Measurements from ENCODE around the gene ITLN2. TPM values are rescaled to one million over a fixed set of nuclear protein-coding genes. Genes with fewer than 3 reads are reported as not detected.
"Not testable (repeated sequence)": the region's sequence is repeated elsewhere in the genome, so short reads cannot be mapped to it uniquely, and the experiment has no call there.

ITLN2 gene
- polyA plus RNA-seq, 1 of the 3 experiments (the other 2 are of a cell fraction): not detected

DNA sequence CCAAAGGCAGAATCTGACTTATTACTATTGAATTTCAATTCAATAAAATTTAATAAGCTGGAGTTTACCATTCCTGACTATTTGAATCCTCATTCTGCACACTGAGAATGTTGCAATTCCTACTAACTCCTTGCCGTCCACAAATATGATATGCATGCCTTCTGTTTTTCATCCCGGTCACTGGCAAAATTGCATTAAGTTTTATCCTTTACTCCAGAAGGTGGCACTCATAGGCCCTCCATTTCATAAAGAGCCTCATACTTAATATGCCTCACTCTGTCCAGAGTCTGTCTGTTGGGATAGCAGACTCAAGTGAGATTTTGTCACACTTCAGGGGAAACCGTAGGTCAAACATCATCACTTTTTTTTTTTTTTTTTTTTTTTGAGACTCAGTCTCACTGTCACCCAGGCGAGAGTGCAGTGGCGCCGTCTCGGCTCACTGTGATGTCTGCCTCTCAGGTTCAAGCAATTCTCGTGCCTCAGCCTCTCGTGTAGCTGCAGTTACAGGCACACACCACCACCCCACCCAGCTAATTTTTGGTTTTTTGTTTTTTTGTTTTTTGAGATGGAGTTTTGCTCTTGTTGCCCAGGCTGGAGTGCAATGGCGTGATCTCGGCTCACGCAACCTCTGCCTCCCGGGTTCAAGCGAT, 39.1 kb upstream of the ITLN2 start:
- Histone ChIP-seq H2AFZ (ENCODE audit: low read depth) (no peak overlapping the region), H3K9ac (no peak overlapping the region), H3K79me2 (ENCODE audit: insufficient read depth) (no peaks in the 10 kb centered on the region), H3K4me3 (ENCODE audit: low read depth in 2 of 2, low read length in 1 of 2) (no peak overlapping the region), H3K36me3 (replicated peaks in 1 of 2; ENCODE audit: control insufficient read depth in 1 of 2, insufficient read depth in 2 of 2, low read length in 1 of 2) (no peaks in the 10 kb centered on the region), H4K20me1 (ENCODE audit: insufficient read depth) (no peaks in the 10 kb centered on the region), H3F3A (replicated peaks; ENCODE audit: insufficient read depth) (peaks cover 12% of the 10 kb centered on the region), H3K27ac (ENCODE audit: low read depth in 2 of 2, low read length in 1 of 2) (no peak overlapping the region), H3K4me2 (no peak overlapping the region), H3K27me3 (ENCODE audit: insufficient read depth) (no peaks in the 10 kb centered on the region), H3K9me3 (no peaks in the 10 kb centered on the region), H3K4me1 (ENCODE audit: control insufficient read depth in 1 of 2, insufficient read depth in 2 of 2, low read depth in 1 of 2, low read length in 1 of 2) (peaks cover 0 to 4% of the 10 kb centered on the region in 2 experiments; a peak in 1 of 4 replicates), H3K9me2 (no peaks in the 10 kb centered on the region)
- POLR2A ChIA-PET: no interaction called here
- CTCF ChIA-PET: interaction anchor here (0.6 to 6.1 kb wide), 2 partner anchors 104 to 850 kb away, joined by 3 to 30 read pairs; partner anchors contain the start of gene KLHDC9
- 59% methylated on average over 14 of the region's 14 CpGs for WGBS (ENCODE audit: low lambda C conversion rate)
- TF ChIP-seq FOXM1 (IDR thresholded peaks at IDR 0.05; ENCODE audit: low read depth) (no peak), RAD21 (IDR thresholded peaks at IDR 0.05; ENCODE audit: low read length) (peak; percentile 63), TCF12 (IDR thresholded peaks at IDR 0.05) (peak; percentile 53; the same call in 1 of the 2 replicates), POLR2AphosphoS5 (IDR thresholded peaks at IDR 0.05; ENCODE audit: low read depth, low read length) (peak; percentile 24; the same call in 1 of the 2 replicates), SMC3 (IDR thresholded peaks at IDR 0.05; ENCODE audit: low read depth, low read length) (peak; percentile 46)
- TF ChIP-seq, protein P1, sequence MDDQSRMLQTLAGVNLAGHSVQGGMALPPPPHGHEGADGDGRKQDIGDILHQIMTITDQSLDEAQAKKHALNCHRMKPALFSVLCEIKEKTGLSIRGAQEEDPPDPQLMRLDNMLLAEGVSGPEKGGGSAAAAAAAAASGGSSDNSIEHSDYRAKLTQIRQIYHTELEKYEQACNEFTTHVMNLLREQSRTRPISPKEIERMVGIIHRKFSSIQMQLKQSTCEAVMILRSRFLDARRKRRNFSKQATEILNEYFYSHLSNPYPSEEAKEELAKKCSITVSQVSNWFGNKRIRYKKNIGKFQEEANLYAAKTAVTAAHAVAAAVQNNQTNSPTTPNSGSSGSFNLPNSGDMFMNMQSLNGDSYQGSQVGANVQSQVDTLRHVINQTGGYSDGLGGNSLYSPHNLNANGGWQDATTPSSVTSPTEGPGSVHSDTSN (IDR thresholded peaks at IDR 0.05): no peak
- TF ChIP-seq, protein P2, sequence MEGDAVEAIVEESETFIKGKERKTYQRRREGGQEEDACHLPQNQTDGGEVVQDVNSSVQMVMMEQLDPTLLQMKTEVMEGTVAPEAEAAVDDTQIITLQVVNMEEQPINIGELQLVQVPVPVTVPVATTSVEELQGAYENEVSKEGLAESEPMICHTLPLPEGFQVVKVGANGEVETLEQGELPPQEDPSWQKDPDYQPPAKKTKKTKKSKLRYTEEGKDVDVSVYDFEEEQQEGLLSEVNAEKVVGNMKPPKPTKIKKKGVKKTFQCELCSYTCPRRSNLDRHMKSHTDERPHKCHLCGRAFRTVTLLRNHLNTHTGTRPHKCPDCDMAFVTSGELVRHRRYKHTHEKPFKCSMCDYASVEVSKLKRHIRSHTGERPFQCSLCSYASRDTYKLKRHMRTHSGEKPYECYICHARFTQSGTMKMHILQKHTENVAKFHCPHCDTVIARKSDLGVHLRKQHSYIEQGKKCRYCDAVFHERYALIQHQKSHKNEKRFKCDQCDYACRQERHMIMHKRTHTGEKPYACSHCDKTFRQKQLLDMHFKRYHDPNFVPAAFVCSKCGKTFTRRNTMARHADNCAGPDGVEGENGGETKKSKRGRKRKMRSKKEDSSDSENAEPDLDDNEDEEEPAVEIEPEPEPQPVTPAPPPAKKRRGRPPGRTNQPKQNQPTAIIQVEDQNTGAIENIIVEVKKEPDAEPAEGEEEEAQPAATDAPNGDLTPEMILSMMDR (IDR thresholded peaks at IDR 0.05): peak; percentile 58
- TF ChIP-seq, protein P3, sequence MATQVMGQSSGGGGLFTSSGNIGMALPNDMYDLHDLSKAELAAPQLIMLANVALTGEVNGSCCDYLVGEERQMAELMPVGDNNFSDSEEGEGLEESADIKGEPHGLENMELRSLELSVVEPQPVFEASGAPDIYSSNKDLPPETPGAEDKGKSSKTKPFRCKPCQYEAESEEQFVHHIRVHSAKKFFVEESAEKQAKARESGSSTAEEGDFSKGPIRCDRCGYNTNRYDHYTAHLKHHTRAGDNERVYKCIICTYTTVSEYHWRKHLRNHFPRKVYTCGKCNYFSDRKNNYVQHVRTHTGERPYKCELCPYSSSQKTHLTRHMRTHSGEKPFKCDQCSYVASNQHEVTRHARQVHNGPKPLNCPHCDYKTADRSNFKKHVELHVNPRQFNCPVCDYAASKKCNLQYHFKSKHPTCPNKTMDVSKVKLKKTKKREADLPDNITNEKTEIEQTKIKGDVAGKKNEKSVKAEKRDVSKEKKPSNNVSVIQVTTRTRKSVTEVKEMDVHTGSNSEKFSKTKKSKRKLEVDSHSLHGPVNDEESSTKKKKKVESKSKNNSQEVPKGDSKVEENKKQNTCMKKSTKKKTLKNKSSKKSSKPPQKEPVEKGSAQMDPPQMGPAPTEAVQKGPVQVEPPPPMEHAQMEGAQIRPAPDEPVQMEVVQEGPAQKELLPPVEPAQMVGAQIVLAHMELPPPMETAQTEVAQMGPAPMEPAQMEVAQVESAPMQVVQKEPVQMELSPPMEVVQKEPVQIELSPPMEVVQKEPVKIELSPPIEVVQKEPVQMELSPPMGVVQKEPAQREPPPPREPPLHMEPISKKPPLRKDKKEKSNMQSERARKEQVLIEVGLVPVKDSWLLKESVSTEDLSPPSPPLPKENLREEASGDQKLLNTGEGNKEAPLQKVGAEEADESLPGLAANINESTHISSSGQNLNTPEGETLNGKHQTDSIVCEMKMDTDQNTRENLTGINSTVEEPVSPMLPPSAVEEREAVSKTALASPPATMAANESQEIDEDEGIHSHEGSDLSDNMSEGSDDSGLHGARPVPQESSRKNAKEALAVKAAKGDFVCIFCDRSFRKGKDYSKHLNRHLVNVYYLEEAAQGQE (IDR thresholded peaks at IDR 0.05; ENCODE audit: low read depth, low read length): 0 out of 2 replicates have a peak, but pooled peaks have one; percentile 13
- DNase-seq: peak; percentile 45

DNA sequence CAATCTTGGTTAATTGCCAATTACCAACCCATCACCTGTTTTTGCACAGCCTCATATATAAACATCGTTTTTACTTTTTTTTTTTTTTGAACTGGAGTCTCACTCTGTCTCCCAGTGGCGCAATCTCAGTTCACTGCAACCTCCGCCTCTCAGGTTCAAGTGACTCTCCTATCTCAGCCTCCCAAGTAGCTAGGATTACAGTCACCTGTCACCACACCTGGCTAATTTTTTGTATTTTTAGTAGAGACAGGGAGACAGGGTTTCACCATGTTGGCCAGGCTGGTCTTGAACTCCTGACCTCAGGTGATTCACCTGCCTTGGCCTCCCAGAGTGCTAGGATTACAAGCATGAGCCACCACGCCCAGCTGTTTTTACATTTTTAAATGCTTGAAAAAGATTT, 37.4 kb upstream of the ITLN2 start:
- H3K27me3 ChIP-seq (ENCODE audit: insufficient read depth); H3K9me3 ChIP-seq; H3K79me2 ChIP-seq (ENCODE audit: insufficient read depth); H3K27ac ChIP-seq (ENCODE audit: low read depth in 2 of 2, low read length in 1 of 2); H3K36me3 ChIP-seq (replicated peaks in 1 of 2; ENCODE audit: control insufficient read depth in 1 of 2, insufficient read depth in 2 of 2, low read length in 1 of 2); POLR2A ChIA-PET; DNase-seq; H2AFZ ChIP-seq (ENCODE audit: low read depth); H3K4me3 ChIP-seq (ENCODE audit: low read depth in 2 of 2, low read length in 1 of 2); H3K9ac ChIP-seq; H3K9me2 ChIP-seq; H4K20me1 ChIP-seq (ENCODE audit: insufficient read depth); H3K4me1 ChIP-seq (ENCODE audit: control insufficient read depth in 1 of 2, insufficient read depth in 2 of 2, low read depth in 1 of 2, low read length in 1 of 2); H3K4me2 ChIP-seq: not testable (repeated sequence)
- CTCF ChIA-PET: interaction anchor here (1.3 kb wide), 1 partner anchor 105 kb away, joined by 7 read pairs; the partner anchor contains the start of gene KLHDC9
- peaks cover 12% of the 10 kb centered on the region for H3F3A ChIP-seq (replicated peaks; ENCODE audit: insufficient read depth)
- WGBS (ENCODE audit: low lambda C conversion rate): 70% methylated on average over 4 of the region's 4 CpGs
